MM.1S (cell line): ENCODE data around the gene CEP170B.

Experiments
- DNase-seq: peaks from one replicate; pipeline ENCODE4 v3.0.0-alpha.2; 2015
- H2AFZ ChIP-seq: fragments of 300-600 bp; sonication (generic); 2 replicates; pipeline ENCODE4 v1.6.0; 2016; ENCODE audit warnings: antibody characterized with exemption, low read length
- H3F3A ChIP-seq: fragments of 300-600 bp; sonication (generic); 2 replicates; pipeline ENCODE4 v1.6.1; 2016; ENCODE audit warnings: mild to moderate bottlenecking, antibody characterized with exemption, low read length, moderate library complexity, mixed read lengths; ENCODE audit not compliant: insufficient read depth
- H3K27ac ChIP-seq: fragments of 300-600 bp; sonication (generic); 2 replicates; pipeline ENCODE4 v1.5.1; 2016; ENCODE audit warnings: mild to moderate bottlenecking, low read length
- H3K27me3 ChIP-seq: fragments of 300-600 bp; sonication (generic); replicated peaks from 2 replicates; pipeline ENCODE4 v1.6.0; 2016; ENCODE audit warnings: low read length; ENCODE audit not compliant: insufficient read depth
- H3K36me3 ChIP-seq: fragments of 300-600 bp; sonication (generic); replicated peaks from 2 replicates; pipeline ENCODE4 v1.6.1; 2016; ENCODE audit warnings: mild to moderate bottlenecking, low read length, mixed read lengths; ENCODE audit not compliant: insufficient read depth
- H3K4me1 ChIP-seq: fragments of 300-600 bp; sonication (generic); 2 replicates; pipeline ENCODE4 v1.6.1; 2016; ENCODE audit warnings: low read length, mixed read lengths
- H3K4me2 ChIP-seq: fragments of 300-600 bp; sonication (generic); 2 replicates; pipeline ENCODE4 v1.6.0; 2016; ENCODE audit warnings: low read depth, low read length
- H3K4me3 ChIP-seq: fragments of 300-600 bp; sonication (generic); 2 replicates; pipeline ENCODE4 v1.5.1; 2016; ENCODE audit warnings: low read length, mixed read lengths
- H3K79me2 ChIP-seq: fragments of 300-600 bp; sonication (generic); 2 replicates; pipeline ENCODE4 v1.6.1; 2016; ENCODE audit warnings: mixed run types, low read length, mixed read lengths
- H3K9ac ChIP-seq: fragments of 300-600 bp; sonication (generic); 2 replicates; pipeline ENCODE4 v1.6.1; 2016; ENCODE audit warnings: low read length, mixed read lengths
- H3K9me2 ChIP-seq: fragments of 300-600 bp; sonication (generic); replicated peaks from 2 replicates; pipeline ENCODE4 v1.6.1; 2016; ENCODE audit warnings: mild to moderate bottlenecking, low read length, mixed read lengths; ENCODE audit not compliant: insufficient read depth
- H3K9me3 ChIP-seq: fragments of 300-600 bp; sonication (generic); replicated peaks from 2 replicates; pipeline ENCODE4 v1.6.1; 2016; ENCODE audit warnings: mild to moderate bottlenecking, low read length, mixed read lengths; ENCODE audit not compliant: insufficient read depth
- H4K20me1 ChIP-seq: fragments of 300-600 bp; sonication (generic); 2 replicates; pipeline ENCODE4 v1.6.1; 2016; ENCODE audit warnings: mild to moderate bottlenecking, low read length, moderate library complexity, mixed read lengths; ENCODE audit not compliant: insufficient read depth
- CTCF ChIP-seq: fragments of 300-600 bp; sonication (generic); IDR thresholded peaks from 2 replicates; pipeline ENCODE4 v1.5.1; 2016; ENCODE audit warnings: antibody characterized with exemption, low read length, mixed read lengths
- EZH2 ChIP-seq: fragments of 300-600 bp; sonication (generic); optimal IDR thresholded peaks from 2 replicates; pipeline ENCODE3; 2017; ENCODE audit warnings: low read depth, mild to moderate bottlenecking, antibody characterized with exemption, low read length, mixed read lengths
- EZH2phosphoT487 ChIP-seq: fragments of 300-600 bp; sonication (generic); IDR thresholded peaks from 2 replicates; pipeline ENCODE4 v1.6.1; 2018; ENCODE audit warnings: antibody characterized with exemption, low read length

Gene CEP170B

GRCh38 chr14:104895786-104896661 is 31.0 kb downstream of the CEP170B start:
- no peaks in the 10 kb centered on the region for H3K79me2 ChIP-seq
- TF ChIP-seq CTCF, result no peak
- TF ChIP-seq EZH2, result no peak
- TF ChIP-seq EZH2phosphoT487, result no peak
- DNase-seq, result no peak

GRCh38 chr14:104897330-104898194 is 32.5 kb downstream of the CEP170B start:
- H2AFZ ChIP-seq, result no peak overlapping the region
- H3K4me3 ChIP-seq, result no peak overlapping the region
- H3K4me1 ChIP-seq, result peaks cover 24% of the 10 kb centered on the region
- no peak for DNase-seq
- H3K9me2 ChIP-seq, result no peaks in the 10 kb centered on the region
- H3K27me3 ChIP-seq, result peaks cover 35% of the 10 kb centered on the region
- H3K36me3 ChIP-seq, result no peaks in the 10 kb centered on the region
- H3K4me2 ChIP-seq, result no peak overlapping the region
- no peak overlapping the region for H3K27ac ChIP-seq
- no peak for TF ChIP-seq EZH2
- no peaks in the 10 kb centered on the region for H3K9me3 ChIP-seq
- no peaks in the 10 kb centered on the region for H3K79me2 ChIP-seq
- H4K20me1 ChIP-seq, result no peaks in the 10 kb centered on the region
- H3F3A ChIP-seq, result peaks cover 18% of the 10 kb centered on the region; the same call in 1 of the 2 replicates
- H3K9ac ChIP-seq, result no peak overlapping the region

More at GRCh38 chr14:104895786-104896661, 31.0 kb downstream of the CEP170B start:
- no peak overlapping the region for H3K9ac ChIP-seq
- H3K9me3 ChIP-seq, result no peaks in the 10 kb centered on the region
- H3K4me1 ChIP-seq, result peaks cover 18% of the 10 kb centered on the region
- H3K36me3 ChIP-seq, result no peaks in the 10 kb centered on the region
- no peaks in the 10 kb centered on the region for H4K20me1 ChIP-seq
- no peak overlapping the region for H3K27ac ChIP-seq
- H3K27me3 ChIP-seq, result peaks cover 25% of the 10 kb centered on the region
- H3K4me3 ChIP-seq, result no peak overlapping the region
- H3K9me2 ChIP-seq, result no peaks in the 10 kb centered on the region
- no peak overlapping the region for H2AFZ ChIP-seq
- no peak overlapping the region for H3K4me2 ChIP-seq
- peaks cover 13% of the 10 kb centered on the region; the same call in 1 of the 2 replicates for H3F3A ChIP-seq

GRCh38 chr14:104898195-104898558 is 33.1 kb downstream of the CEP170B start:
- H3K9me3 ChIP-seq, result no peaks in the 10 kb centered on the region
- peaks cover 39% of the 10 kb centered on the region for H3K27me3 ChIP-seq
- no peak overlapping the region for H3K4me2 ChIP-seq
- no peak for DNase-seq
- peaks cover 24% of the 10 kb centered on the region for H3K4me1 ChIP-seq
- no peaks in the 10 kb centered on the region for H3K9me2 ChIP-seq
- no peak overlapping the region for H3K27ac ChIP-seq
- no peaks in the 10 kb centered on the region for H4K20me1 ChIP-seq
- no peaks in the 10 kb centered on the region for H3K36me3 ChIP-seq
- H3K9ac ChIP-seq, result no peak overlapping the region
- peaks cover 18% of the 10 kb centered on the region; the same call in 1 of the 2 replicates for H3F3A ChIP-seq
- no peaks in the 10 kb centered on the region for H3K79me2 ChIP-seq
- no peak for TF ChIP-seq EZH2phosphoT487
- TF ChIP-seq EZH2, result no peak
- no peak for TF ChIP-seq CTCF
- no peak overlapping the region for H2AFZ ChIP-seq
- H3K4me3 ChIP-seq, result no peak overlapping the region
